Omental fat pad (tissue), 4 donors: Measurements from ENCODE around the gene COL23A1. TPM values are rescaled to one million over a fixed set of nuclear protein-coding genes. Genes with fewer than 3 reads are reported as not detected.

Experiments used
- ATAC-seq: fragments of 150-250 bp; one replicate; pipeline ENCODE4 v1.9.1; 2016; ENCODE audit warnings: mild to moderate bottlenecking, moderate library complexity; ENCODE audit not compliant: low FRiP score
- DNase-seq: peaks from one replicate; pipeline ENCODE4 v3.0.0-alpha.2; 2019; ENCODE audit warnings: low spot score
- total RNA-seq, 4 donors: library from RNA; depleted of rRNA; stranded (reverse); fragments of >200 nt; gene quantifications; one replicate each; pipeline ENCODE4 v1.1.0, GENCODE V29; 2016
- TF ChIP-seq, protein P1 (sequence below), 3 donors: fragments of 450-650 bp; IDR thresholded peaks; one replicate each; pipeline ENCODE4 v1.5.1; 2016 to 2017; ENCODE audit warnings: antibody characterized with exemption in 3 of 3, mild to moderate bottlenecking in 3 of 3, moderate library complexity in 2 of 3

The COL23A1 gene
- total RNA-seq = 1 to 10 TPM in 1 of 4 donors, under 1 TPM in 3; 0.12 to 1.0 (median 0.49) TPM

DNA sequence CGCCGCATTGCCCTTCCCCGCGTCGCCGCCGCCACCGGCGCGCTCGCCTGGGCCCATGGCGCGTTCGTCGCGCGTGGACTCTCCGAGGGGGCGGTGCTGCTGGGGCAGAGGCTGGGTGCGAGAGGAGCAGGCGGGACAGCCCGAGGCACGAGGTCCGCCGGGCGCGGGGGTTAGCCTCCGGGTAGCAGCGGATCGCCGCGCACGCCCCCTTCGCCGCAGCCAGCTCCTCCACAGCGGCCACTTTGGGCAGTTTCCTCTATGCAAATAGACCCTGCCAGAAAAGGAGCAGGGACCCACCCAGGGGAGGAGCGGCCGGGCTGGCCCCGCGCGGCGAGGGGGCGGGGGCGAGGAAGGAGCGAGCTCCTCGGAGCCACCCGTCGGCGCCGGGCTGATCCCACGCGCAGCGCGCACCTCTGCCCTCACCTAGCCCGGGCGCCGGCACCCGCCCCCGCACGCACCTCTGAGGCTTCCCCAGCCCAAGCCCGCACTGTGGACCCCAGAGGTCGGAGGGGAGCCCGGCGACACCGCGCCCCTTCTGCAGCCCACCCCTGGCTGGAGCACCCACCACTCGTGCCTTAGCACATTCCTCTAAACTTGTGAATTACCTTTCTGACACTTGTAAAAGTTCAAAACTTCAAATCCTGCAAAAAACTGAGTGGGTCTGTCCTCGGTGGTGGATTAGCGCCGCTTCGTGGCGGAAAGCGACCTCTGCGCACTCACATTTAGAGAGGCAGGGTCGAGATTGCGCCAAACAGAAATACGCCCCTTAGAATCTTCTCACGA is at the start of gene COL23A1:
TSS of gene COL23A1 (minus strand) at position 253 of the 783 bp plus-strand sequence.
- ATAC-seq (peak; percentile 46), DNase-seq (no peak)
- TF ChIP-seq, protein P1, sequence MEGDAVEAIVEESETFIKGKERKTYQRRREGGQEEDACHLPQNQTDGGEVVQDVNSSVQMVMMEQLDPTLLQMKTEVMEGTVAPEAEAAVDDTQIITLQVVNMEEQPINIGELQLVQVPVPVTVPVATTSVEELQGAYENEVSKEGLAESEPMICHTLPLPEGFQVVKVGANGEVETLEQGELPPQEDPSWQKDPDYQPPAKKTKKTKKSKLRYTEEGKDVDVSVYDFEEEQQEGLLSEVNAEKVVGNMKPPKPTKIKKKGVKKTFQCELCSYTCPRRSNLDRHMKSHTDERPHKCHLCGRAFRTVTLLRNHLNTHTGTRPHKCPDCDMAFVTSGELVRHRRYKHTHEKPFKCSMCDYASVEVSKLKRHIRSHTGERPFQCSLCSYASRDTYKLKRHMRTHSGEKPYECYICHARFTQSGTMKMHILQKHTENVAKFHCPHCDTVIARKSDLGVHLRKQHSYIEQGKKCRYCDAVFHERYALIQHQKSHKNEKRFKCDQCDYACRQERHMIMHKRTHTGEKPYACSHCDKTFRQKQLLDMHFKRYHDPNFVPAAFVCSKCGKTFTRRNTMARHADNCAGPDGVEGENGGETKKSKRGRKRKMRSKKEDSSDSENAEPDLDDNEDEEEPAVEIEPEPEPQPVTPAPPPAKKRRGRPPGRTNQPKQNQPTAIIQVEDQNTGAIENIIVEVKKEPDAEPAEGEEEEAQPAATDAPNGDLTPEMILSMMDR (IDR thresholded peaks at IDR 0.05) = no peak

DNA sequence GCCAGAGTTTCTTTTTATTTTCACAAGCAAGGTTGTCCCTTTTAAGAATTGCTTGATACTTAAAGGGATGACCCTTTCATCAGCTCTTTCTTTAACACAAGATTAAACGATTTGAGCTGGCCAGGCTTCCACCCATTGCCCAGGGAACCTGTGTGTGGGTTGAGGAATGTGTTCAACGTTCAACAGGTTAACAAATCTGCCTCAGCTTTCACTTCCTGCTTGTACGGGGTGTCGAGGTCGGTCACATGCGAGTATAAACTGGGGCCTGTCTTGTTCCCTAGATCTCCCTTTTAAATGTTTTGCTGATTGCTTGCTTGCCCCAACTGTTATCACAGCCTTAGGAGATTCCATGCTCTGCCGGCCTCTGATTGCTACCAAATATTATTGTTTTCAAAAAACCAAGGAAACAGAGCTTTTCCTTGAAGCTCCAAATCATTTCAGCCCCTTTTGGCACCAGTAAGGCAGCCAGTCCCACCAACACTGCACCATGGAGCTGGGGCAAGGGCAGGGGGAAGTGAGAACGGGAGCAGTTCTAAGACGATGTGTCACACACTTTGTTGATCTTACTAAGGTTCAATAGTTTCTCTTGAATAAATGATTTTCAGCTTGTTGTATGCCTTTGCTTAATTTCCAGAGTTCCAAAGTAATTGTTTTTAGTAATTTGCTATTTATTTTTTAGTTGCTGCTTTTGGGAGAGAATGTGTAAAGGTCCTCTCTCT is 47.3 kb upstream of the COL23A1 start:
- TF ChIP-seq, protein P1 (IDR thresholded peaks at IDR 0.05) = no peak
- DNase-seq (no peak), ATAC-seq (no peak)

DNA sequence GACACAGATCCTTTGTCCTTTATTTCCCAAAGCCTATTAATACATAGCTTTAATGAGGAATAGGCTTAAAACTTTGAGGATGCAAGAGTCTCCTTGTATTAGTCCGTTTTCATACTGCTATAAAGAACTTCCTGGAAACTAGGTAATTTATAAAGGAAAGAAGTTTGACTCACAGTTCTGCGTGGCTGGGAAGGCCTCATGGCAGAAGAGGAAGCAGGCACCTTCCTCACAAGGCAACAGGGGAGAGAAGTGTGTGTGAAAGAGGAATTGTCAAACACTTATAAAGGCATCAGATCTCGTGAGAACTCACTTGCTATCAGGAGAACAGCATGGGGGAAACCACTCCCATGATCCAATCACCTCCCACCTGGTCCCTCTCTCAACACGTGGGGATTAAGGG is 42.1 kb upstream of the COL23A1 start:
- TF ChIP-seq, protein P1 (IDR thresholded peaks at IDR 0.05) = no peak
- ATAC-seq = no peak
- DNase-seq = no peak

DNA sequence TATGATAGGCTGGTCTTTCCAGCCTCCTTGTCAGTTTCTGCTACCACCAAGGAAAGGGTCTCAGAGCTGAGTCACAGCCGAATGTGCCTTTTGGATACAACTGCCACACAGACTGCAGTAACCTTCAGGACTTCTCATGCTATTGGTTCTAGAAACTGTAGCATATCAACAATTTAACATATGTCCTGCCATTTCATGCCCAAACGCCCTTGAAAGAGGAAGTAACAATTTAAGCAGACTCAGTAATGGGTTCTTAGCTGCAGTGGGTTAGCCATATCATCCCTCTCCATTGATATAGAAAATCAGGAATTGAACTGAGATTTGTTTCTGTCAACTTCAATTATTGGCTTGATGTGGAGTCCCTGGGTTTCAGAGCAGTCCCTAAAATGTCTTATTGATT is 40.8 kb upstream of the COL23A1 start:
- TF ChIP-seq, protein P1 (IDR thresholded peaks at IDR 0.05) = no peak
- ATAC-seq (no peak), DNase-seq (no peak)

DNA sequence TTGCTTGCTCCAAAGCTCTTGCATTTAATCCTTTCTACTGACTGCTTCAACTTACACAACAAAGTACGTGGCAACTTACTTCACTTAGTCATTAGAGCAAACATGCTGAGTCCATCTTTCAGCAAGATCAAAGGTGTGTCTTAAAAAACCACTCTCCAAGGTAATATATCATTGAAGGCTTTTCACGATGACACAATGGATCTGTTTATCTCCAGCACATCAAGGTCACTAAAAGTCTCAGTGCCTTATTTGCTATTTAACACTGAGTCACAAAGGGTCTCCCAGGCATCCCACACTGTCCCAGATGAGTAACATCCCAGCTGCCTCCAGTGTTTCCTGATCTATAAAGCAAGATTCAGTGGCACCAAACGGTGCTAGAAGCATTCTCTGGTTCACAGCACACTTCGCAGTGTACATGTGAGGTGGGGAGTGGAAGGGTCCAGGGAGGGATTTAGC is 40.3 kb upstream of the COL23A1 start:
- TF ChIP-seq, protein P1 (IDR thresholded peaks at IDR 0.05) = no peak
- no peak for ATAC-seq
- no peak for DNase-seq

DNA sequence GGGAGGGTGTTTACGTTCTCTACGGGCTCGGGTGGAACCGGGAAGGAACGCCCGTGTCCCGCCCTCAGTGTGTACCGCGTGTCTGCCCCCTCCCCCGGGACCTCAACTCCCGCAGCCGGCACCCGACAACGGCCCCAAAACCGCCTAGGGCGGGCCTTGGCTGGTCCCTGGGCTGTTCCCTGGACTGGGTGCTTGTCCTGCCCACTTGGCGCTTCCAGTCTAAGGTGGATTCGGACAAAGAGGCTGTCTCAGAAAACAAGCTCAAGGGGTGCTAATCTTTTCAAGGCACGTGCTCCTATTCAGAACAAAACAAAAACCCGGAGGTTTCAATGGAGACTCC is 37.0 kb upstream of the COL23A1 start:
- no peak for DNase-seq
- no peak for ATAC-seq
- TF ChIP-seq, protein P1 (IDR thresholded peaks at IDR 0.05) = no peak
